Skeletal muscle tissue (tissue), 4 donors: ENCODE measurements around the gene LINGO3. TPM values are rescaled to one million over a fixed set of nuclear protein-coding genes. Genes with fewer than 3 reads are reported as not detected.
A peak's percentile ranks its signal among the peaks of the same experiment; 100 is the strongest.

Experiments used
- H3K27ac ChIP-seq: one replicate; pipeline ENCODE4 v1.7.0; 2013; ENCODE audit warnings: mild to moderate bottlenecking, low read depth, low read length, inconsistent platforms
- H3K27me3 ChIP-seq, 3 donors: one replicate each; pipeline ENCODE4 v1.7.0; 2013; ENCODE audit warnings: low read length in 3 of 3; ENCODE audit not compliant: control insufficient read depth in 3 of 3, insufficient read depth in 3 of 3
- H3K36me3 ChIP-seq, 3 donors: one replicate each; pipeline ENCODE4 v1.7.0; 2013; ENCODE audit warnings: low read length in 3 of 3; ENCODE audit not compliant: control insufficient read depth in 3 of 3, insufficient read depth in 3 of 3
- H3K4me1 ChIP-seq, 3 donors: one replicate each; pipeline ENCODE4 v1.7.0; 2013; ENCODE audit warnings: low read length in 3 of 3, mild to moderate bottlenecking in 3 of 3; ENCODE audit not compliant: control insufficient read depth in 3 of 3, insufficient read depth in 3 of 3
- H3K4me3 ChIP-seq, 3 donors: one replicate each; pipeline ENCODE4 v1.7.0; 2013; ENCODE audit warnings: low read length in 3 of 3
- H3K9ac ChIP-seq, 3 donors: one replicate each; pipeline ENCODE4 v1.7.0; 2013; ENCODE audit warnings: low read length in 3 of 3, mild to moderate bottlenecking in 3 of 3, moderate library complexity in 2 of 3, low read depth in 1 of 3
- H3K9me3 ChIP-seq, 3 donors: one replicate each; pipeline ENCODE4 v1.7.0; 2013; ENCODE audit warnings: low read length in 3 of 3; ENCODE audit not compliant: control insufficient read depth in 3 of 3
- total RNA-seq: library from RNA; depleted of rRNA; stranded (reverse); fragments of >200 nt; gene quantifications from one replicate; pipeline ENCODE4 v1.2.3, GENCODE V29; 2014
- donor health status: Osteomylitis.

The LINGO3 gene
- total RNA-seq, 1 donor from 2014 or later: not detected

DNA sequence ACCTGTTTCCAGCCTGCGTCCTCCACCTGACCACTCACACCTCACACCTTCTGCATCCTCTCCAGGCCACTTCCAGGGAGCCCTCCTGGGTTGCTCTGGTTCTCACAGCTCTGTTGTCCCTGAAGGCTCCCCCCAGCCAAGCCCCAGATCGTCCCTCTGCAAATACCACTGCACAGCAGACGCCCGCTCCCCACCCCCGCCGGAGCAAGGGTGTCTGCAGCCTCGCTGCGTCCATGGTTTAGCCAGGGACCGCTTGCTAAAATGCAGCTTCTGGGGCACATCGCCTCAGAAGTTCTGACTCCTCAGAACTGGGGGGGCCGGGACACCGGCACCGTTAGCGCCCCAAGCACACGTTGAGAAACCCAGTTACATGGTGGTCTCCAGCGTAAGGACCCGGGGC, 983 bp downstream of the LINGO3 start:
- H3K9me3 ChIP-seq: no peaks in the 10 kb centered on the region
- no peak overlapping the region for H3K4me3 ChIP-seq
- H3K27ac ChIP-seq: no peak overlapping the region
- peaks cover 30 to 42% (median 34%) of the 10 kb centered on the region in 3 donors for H3K27me3 ChIP-seq
- no peaks in the 10 kb centered on the region for H3K36me3 ChIP-seq
- H3K4me1 ChIP-seq: peaks cover 5 to 15% (median 7%) of the 10 kb centered on the region in 3 donors
- H3K9ac ChIP-seq: no peak overlapping the region

DNA sequence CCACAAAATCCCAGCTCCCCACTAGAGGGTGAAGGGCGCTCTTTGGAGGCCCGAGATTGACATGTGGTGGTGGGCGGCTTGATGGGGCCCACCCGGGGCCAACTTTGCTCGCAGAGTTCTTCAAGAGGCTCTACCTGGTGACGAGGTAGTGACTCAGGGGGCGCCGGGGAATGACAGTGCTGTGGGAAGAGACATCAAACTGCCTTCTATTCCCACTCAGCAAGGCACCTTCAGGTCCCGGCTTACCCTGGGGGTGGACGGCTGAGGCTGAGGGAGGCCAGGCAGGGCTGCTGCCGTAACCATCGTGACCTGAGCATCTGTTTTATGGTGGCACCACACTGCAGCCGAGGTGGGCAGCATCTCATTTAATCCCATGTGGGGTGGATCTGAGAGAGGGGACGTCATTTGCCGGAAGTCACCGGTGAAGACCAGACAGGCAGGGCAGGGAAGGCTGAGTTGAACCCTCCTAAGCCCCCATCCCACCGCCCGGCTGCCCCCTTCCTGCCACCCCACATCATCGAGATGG, 1.6 kb downstream of the LINGO3 start:
- no peak overlapping the region for H3K27ac ChIP-seq
- H3K27me3 ChIP-seq: peaks cover 32 to 44% (median 35%) of the 10 kb centered on the region in 3 donors

DNA sequence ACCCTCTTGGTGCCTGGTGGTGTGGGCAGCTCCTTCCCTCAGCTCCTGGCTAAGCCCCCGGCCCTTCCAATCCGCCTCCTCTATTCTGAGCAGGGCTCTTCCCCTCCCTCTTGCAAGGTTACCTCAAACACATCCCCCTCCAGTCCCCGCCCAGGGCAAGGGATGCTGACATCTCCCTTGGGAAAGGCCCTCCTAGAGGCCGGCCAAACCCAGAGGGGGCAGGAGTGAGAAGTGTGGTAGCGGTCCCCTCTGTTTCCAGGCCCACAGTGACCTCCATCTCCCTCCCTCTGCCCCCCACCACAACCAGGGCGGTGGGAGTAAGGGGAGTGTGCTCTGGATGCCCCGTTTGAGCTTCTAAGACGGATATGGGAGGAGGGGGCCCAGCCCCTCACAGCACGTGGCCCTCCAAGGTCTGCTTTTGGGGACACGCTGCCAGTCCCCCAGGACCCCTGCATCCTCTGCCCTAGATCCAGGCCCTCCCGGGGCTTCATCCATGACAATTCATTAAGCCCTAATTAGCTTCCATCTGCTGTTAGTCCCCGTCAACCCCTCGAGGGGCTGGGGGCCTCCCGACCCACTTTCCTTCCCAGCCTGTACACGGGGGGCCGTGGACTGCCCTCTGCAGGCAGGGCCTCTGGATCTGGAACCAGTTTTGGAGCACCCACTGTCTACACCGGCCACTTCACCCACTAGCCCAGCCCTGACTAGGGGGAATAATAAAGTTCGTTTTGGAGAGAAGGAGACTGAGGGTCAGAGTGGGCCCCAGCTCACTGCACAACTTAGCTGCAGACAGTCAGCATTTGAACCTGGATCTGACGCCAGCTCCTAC, 2.3 kb downstream of the LINGO3 start:
- no peaks in the 10 kb centered on the region for H3K9me3 ChIP-seq
- H3K27me3 ChIP-seq: peaks cover 33 to 50% (median 41%) of the 10 kb centered on the region in 3 donors
- H3K27ac ChIP-seq: no peak overlapping the region
- no peak overlapping the region for H3K9ac ChIP-seq
- H3K36me3 ChIP-seq: no peaks in the 10 kb centered on the region
- H3K4me3 ChIP-seq: no peak overlapping the region
- H3K4me1 ChIP-seq: peaks cover 5 to 15% (median 7%) of the 10 kb centered on the region in 3 donors

More for the DNA sequence above, 1.6 kb downstream of the LINGO3 start:
- H3K9ac ChIP-seq: no peak overlapping the region
- H3K4me3 ChIP-seq: no peak overlapping the region
- no peaks in the 10 kb centered on the region for H3K9me3 ChIP-seq
- H3K4me1 ChIP-seq: peaks cover 5 to 15% (median 7%) of the 10 kb centered on the region in 3 donors
- no peaks in the 10 kb centered on the region for H3K36me3 ChIP-seq

DNA sequence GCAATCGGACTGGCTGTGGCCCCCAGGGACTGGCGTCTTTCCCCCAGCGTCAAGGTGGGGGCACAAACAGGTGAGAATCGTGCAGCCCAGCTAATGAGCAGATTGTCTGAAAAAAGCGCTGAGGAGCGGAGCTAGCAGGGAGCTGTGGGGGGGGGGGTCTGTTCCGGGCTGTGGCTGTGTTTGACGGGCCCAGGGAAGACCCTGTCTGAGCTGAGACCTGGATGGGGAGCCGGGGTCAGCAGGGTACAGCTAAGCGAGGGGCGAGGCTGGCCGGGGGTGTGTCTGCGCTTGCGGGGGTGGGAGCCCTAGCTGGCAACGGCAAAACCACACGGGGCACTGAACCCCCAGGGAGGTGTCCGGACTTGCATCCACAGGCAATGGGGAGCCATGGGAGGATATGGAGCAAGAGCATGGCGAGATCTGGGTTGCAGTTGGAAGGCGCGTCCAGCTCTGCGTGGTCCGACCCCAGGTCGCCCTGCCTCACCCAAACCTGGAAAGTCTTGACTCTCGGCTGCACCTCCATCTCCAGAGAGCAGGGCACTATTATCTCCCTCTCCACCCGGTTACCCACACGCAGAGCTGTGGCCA, 4.6 kb downstream of the LINGO3 start:
- Histone ChIP-seq H3K4me3 (no peak overlapping the region), H3K4me1 (peaks cover 4 to 11% (median 7%) of the 10 kb centered on the region in 3 donors), H3K27me3 (peaks cover 22 to 38% (median 37%) of the 10 kb centered on the region in 3 donors), H3K27ac (no peak overlapping the region), H3K9me3 (no peaks in the 10 kb centered on the region), H3K9ac (no peak overlapping the region), H3K36me3 (no peaks in the 10 kb centered on the region)

DNA sequence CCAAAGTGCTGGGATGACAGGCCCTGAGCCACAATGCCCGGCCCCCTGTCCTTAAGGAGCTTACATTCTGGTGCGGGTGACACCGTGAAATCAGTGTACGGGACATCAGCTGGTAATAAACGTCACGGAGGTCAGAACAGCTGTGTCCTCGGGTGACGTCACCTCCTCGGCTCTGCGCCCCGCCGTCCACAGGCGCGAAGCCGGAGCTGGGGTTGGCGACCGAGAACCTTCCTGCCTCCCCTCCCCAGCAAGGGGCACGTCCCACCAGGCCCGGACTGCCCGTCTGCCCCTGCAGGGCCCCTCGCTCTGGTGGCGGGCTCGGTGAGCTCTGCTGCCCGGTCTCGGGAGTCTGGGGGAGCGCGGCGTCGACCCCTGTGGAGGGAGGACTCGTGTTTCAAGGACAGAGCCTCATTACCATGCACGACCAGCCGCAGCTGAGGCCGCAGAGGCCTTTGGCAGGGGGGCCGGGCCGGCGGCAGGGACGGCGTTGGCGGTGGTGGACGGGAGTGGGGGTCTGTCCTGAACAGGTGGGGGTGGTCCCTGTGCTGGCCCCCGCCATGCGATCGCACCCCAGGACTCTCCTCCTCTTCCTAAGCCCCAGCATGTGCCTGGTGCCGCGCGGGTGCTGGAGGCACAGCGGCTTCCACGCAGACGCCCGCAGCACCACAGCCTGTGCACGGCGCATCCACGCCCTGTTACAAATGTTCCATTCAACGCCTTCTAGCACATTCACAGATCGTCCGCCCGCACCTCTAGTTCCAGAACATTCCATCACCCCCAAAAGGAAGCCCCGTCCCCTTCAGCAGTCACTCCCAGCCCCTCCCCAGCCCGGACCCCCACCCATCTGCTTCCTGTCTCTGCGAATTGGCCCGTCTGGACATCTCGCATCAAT, 5.4 kb downstream of the LINGO3 start:
- H3K4me3 ChIP-seq: peak overlapping the region in 1 of 3 donors; percentile 35
- H3K27me3 ChIP-seq: peaks cover 20 to 34% (median 33%) of the 10 kb centered on the region in 3 donors

DNA sequence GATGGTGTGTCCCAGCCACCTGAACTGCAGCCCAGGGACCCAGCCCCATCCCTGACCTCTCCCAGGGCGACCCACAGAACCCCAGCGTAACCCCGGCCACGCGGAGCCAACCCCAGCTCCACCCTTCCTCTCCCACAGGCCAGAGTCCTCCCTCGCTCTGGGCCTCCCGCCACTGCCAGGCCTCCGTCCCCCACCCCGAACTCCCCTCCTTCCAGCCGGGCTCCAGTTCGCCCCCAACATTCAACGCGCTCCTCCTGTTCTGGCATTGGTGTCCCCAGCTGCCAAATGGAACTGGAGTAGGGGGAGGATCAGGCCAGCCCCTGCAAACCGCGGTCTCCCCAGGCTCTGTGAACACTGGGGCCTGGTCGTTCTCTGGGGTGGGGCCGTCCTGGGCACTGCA, 7.4 kb downstream of the LINGO3 start:
- peaks cover 8 to 19% (median 16%) of the 10 kb centered on the region in 3 donors for H3K27me3 ChIP-seq
- H3K36me3 ChIP-seq: no peaks in the 10 kb centered on the region
- H3K4me3 ChIP-seq: no peak overlapping the region
- no peaks in the 10 kb centered on the region for H3K9me3 ChIP-seq
- no peak overlapping the region for H3K9ac ChIP-seq
- H3K27ac ChIP-seq: no peak overlapping the region
- H3K4me1 ChIP-seq: peaks cover 3 to 14% (median 5%) of the 10 kb centered on the region in 3 donors

More for the DNA sequence above, 5.4 kb downstream of the LINGO3 start:
- peak overlapping the region in 1 of 3 donors; percentile 16 for H3K9ac ChIP-seq
- H3K36me3 ChIP-seq: no peaks in the 10 kb centered on the region
- peaks cover 3 to 9% (median 5%) of the 10 kb centered on the region in 3 donors for H3K4me1 ChIP-seq
- H3K27ac ChIP-seq: no peak overlapping the region
- H3K9me3 ChIP-seq: no peaks in the 10 kb centered on the region

DNA sequence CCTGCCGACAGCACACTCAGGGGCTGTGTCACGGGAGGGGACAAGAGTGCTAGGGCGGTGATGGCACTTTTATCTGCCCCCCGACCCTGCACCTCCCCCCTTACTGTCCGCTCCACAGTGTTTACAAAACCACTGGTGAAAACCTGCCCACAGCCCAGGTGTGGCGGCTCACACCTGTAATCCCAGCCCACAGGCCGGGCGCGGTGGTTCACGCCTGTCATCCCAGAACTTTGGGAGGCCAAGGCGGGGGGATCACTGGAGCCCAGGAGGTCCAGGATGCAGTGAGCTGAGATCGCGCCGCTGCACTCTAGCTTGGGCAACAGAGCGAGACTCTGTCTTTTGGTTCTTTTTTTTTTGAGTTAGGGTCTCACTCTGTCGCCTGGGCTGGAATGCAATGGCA, 11.8 kb downstream of the LINGO3 start:
- H3K27me3 ChIP-seq: peaks cover 13 to 30% (median 30%) of the 10 kb centered on the region in 3 donors
- no peak overlapping the region for H3K4me3 ChIP-seq
- no peak overlapping the region for H3K27ac ChIP-seq
- no peak overlapping the region for H3K9ac ChIP-seq
- no peaks in the 10 kb centered on the region for H3K36me3 ChIP-seq
- peaks cover 13 to 22% (median 19%) of the 10 kb centered on the region in 3 donors for H3K4me1 ChIP-seq
- H3K9me3 ChIP-seq: no peaks in the 10 kb centered on the region

DNA sequence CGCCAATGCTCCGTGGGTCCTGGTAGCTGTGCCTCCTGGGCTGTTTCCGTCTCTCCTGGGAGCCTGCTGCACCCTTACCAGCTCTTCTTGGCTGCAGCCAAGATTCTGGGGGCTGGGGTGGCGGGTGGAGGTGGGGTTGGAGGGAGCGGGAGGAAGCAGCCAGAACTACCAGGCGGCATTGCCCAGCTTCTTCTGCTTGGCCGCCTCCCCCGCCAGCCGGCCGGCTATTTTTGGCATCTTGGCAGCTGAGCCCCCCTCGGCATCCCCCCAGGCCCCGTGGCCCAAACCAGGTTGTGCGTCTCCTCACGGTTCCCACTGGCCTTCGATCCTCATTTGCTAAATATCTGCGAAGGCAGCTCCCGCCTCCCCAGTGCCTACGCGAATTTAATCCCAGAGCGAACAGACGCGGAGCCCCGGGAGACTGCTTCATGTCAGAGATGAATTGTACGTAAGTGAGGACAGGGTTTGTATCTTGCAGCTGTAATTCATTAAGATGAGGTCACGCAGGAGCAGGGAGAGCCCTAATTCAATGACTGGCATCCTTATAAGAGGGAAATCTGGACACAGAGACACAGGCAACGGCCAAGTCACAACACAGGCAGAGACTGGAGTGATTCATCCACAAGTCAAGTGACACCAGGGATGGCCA, 13.1 kb downstream of the LINGO3 start:
- Histone ChIP-seq H3K9me3 (no peaks in the 10 kb centered on the region), H3K4me1 (peaks cover 14 to 35% (median 30%) of the 10 kb centered on the region in 3 donors), H3K27ac (peak overlapping the region; percentile 76), H3K9ac (peak overlapping the region in 2 of 3 donors; percentile 62 to 65), H3K27me3 (peaks cover 26 to 37% (median 36%) of the 10 kb centered on the region in 3 donors), H3K4me3 (peak overlapping the region in 2 of 3 donors; percentile 52 to 63), H3K36me3 (no peaks in the 10 kb centered on the region)

DNA sequence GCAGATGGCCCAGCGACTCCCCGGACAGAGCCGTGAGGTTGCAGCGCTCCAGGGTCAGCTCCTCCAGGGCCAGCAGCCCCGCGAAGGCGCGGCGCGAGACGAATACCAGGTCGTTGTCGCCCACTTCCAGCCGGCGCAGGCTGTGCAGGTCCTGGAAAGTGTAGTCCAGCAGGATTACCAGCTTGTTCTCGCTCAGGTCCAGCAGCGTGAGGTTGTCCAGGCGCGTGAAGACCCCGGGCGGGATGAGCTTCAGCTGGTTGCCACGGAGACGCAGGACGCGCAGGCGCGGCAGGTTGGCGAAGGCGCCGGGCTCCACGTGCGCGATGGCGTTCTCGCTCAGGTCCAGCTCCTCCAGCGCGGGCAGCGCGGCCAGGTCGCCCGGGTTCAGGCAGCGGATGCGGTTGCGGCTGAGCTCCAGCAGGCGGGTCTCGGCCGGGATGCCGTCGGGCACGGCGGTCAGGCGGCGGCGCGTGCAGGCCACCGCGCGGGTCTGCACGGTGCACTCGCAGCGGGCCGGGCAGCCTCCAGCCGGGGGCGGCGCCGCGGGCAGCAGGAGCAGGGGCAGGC, 16.7 kb downstream of the LINGO3 start:
- peaks cover 49 to 68% (median 63%) of the 10 kb centered on the region in 3 donors for H3K27me3 ChIP-seq
- H3K27ac ChIP-seq: no peak overlapping the region
- no peaks in the 10 kb centered on the region for H3K9me3 ChIP-seq
- peak overlapping the region in 2 of 3 donors; percentile 21 to 22 for H3K4me3 ChIP-seq
- H3K36me3 ChIP-seq: no peaks in the 10 kb centered on the region
- peaks cover 14 to 40% (median 32%) of the 10 kb centered on the region in 3 donors for H3K4me1 ChIP-seq
- no peak overlapping the region for H3K9ac ChIP-seq
